Measurements from ENCODE around the gene FBXL3.
A peak's percentile ranks its signal among the peaks of the same experiment; 100 is the strongest.

The FBXL3 gene, protein sequence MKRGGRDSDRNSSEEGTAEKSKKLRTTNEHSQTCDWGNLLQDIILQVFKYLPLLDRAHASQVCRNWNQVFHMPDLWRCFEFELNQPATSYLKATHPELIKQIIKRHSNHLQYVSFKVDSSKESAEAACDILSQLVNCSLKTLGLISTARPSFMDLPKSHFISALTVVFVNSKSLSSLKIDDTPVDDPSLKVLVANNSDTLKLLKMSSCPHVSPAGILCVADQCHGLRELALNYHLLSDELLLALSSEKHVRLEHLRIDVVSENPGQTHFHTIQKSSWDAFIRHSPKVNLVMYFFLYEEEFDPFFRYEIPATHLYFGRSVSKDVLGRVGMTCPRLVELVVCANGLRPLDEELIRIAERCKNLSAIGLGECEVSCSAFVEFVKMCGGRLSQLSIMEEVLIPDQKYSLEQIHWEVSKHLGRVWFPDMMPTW

DNA sequence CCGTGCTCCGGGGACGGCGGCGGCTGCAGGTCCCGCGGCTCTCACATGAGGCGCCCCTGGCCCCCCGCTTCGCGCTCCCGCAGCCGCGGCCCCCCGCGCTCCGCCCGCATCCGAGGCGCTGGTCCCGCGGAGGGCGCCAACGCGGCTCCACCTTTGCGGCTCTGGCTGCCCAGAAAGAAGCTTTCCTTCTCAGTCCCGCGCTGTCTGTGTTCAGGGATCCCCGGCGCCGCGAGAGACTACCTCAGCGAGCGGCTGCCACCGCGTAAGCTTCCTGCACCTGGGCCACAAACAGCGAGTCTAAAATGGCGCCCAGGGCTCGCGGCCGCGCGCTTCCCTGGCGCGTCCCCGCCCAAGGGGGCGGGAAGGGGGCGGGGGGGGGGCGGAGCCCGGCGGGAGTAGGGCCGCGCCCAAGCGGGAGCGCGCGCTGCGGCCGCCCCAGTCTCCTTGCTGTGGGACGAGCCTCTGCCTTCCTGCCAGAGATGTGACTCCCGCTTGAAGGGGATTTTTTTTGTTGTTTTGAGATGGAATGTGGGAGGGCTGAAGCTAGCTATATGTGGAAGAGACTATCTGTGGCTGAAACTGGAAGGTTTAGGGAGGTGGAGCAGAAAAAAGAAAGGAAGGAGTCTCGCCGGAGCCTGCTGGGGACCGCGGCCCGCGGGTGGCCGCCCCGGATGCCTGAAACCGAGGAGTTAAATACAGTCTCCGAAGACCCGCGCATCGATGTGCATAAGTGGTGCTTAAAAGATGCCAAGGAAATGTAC, at the start of gene FBXL3:
TSS of gene FBXL3 (minus strand) at position 299 of the 761 bp plus-strand sequence. CDS start 5,299 bp downstream, outside the sequence.
- peak; percentile 54 to 72 (median 72) for DNase-seq (ENCODE audit: low read depth in 3 of 3, low spot score in 1 of 3)

DNA sequence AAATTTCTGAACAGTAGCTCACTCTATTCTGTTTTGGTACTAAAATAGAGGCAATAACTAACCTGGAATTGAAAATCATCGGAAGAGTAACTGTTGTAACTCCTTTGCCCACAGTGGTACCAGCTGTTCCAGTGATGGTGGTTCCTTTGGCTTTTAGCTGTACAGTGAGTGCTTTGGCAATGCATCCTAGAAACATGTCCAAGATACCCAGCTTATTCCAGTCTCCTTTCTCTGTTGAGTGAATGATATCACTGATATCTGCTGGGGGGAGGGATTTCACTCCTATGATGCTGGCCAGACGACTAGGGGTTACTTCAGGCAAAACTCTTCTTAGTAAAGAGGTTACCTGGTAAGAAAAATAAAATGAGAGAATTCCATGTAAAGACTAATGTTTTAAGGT, 40.6 kb upstream of the FBXL3 start:
- DNase-seq (ENCODE audit: low read depth in 3 of 3, low spot score in 1 of 3): no peak

DNA sequence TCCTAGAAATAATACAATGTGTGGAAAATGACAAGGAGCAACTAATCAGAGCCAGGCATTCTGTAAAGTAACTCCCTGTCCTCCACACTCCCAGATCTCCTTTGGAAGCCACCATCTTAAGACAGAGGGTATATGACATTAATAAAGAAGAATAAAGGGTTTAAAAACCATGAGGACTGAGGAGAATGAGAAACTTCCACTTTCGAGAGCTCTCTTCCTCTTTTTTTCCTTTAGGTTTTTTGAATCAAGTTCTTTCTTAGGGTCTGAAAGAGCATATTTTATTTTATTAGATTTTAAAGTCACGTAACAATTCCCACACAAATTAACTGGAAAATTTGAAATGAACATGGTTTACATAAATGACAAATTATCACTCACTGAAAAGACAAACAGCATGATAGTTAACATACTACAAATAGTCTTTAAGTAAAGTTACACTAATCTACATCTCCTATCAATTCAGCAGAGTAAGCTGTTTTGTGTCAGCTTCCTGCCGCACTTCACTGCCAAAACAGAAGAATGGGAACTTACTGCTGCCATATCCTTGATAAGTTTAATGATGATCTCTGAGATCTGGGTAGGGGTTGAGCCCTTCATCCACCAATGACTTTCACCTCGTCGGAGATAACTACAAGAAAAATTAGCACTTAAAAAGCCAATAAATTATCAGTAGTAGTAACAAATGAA, 38.6 kb upstream of the FBXL3 start:
- DNase-seq (ENCODE audit: low read depth in 3 of 3, low spot score in 1 of 3): no peak

DNA sequence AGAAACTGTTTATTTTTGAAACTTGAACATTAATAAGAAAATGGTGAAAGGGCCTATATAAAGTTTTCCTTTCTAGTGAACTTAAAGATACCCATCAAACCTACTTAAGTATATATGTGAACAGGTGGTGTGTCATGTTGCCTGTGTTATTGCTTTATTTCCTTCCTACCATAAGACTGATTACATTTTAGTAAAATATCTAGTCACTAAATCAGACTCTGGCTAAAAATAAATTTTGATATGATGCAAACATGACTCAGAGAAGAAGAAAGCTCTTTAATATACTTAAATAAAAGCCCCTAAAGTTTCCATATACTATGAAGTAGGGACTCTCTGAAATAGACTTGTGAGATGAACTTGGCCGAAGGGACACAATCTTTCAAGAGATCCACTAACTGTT, 35.1 kb upstream of the FBXL3 start:
- DNase-seq (ENCODE audit: low read depth in 3 of 3, low spot score in 1 of 3): no peak

DNA sequence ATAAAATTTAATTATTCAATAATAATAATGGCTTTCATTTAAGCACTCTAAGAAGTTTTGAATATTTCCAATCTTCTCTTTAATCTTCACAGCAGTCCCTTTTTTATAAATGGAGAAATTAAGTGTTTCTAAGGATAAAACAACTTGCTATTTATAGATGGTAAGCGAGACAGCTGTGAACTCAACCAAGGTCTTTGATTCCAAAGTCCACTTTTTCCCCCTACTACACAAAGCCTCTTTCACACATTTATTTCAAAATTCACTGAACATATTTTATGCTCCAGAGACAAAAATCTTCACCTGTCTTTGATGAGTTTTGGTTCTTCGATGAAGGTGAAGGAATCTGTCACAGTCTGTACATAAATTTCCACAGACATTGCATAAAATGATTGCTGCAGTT, 34.4 kb upstream of the FBXL3 start:
- no peak for DNase-seq (ENCODE audit: low read depth in 3 of 3, low spot score in 1 of 3)

DNA sequence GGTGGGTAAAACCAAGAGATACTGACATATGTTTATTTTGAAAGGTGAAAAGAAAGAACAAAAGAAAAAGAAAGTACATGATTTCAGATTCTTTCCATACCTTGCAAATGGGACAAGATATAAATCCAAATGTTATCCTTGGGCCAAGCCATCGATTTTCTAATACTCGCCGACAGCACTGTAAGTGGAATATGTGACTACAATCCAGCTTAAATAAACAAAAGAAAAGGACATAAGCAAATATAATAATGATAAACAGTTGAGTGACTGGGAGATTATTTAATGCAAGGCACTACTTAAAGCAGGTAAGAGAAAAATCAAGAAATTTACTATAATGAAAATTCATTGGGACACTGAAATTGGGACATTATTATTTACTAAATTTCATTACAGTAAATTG, 29.9 kb upstream of the FBXL3 start:
- no peak for DNase-seq (ENCODE audit: low read depth in 3 of 3, low spot score in 1 of 3)

DNA sequence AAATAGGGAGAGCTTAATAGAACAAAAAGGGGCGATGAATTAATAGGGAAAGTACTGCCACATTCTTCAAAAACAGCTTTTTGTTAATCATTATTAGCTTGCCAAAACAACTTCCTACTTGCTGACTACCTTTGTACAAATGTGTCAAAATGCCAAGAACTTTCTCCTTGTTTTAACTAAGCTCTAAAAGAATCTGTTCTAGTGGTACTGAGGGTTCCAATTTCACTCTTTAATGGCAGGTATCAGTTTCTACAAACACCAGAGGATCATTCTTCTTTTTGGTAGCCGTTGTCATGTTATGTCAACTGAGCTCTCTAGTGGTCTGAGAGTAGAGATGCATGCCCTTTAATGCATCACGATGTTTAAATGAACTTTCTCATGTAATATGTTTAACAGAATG, 29.4 kb upstream of the FBXL3 start:
- no peak for DNase-seq (ENCODE audit: low read depth in 3 of 3, low spot score in 1 of 3)

DNA sequence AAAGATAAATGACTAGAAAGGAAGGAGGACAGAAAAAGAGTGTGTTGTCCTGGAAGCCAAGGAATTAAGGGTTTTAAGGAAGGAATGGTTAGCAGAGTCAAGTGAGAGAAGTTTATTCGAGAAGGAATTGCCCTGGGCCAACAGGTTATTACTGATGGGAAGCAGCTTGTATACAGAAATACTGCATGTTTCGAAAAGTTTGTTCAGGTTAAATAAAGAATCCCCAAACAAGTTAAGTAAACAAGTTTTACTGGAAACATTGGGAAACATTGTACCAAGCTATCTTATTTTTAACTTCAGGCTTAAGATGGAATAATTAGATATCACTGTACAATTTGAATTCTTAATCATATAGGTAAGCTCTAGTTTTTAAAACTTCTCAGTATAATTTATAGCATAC, 28.2 kb upstream of the FBXL3 start:
- DNase-seq (ENCODE audit: low read depth in 3 of 3, low spot score in 1 of 3): no peak

DNA sequence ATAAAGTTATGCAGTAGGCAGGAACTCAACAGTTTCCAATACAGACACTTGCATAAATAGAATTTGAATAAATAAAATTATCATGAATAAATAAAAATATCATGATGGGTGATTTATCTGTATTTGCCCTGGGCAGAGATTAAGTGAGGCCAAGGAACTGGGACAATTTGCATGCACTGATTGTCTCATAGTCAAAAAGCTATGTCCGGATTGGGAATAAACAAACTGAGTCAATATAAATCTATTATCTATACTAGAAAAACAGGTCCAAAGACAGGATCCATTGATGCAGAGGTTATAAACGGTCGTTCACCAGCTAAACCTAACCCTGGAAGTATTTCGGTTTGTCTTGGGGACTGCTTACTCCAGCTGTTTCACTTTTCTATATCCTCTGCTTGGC, 26.2 kb upstream of the FBXL3 start:
- DNase-seq (ENCODE audit: low read depth in 3 of 3, low spot score in 1 of 3): no peak

DNA sequence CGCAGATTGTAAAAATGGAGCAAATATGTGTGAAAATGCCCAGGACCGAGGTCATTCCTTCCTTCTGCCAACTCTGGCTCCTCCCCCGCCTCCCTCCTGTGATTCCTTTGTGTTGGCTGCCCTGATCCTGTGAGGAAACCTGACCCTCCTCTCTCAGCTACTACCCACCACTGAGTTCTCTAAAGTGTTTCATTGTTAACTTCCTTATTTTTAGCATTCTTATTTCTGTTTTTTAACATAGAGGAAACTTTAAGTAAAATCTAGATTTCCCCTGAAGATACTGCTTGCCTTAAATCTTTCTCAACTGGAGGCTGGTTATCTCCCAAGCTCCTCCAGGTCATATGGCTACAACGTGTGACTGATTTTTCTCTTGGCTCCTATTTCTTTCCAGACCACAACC, 21.7 kb upstream of the FBXL3 start:
- DNase-seq (ENCODE audit: low read depth in 3 of 3, low spot score in 1 of 3): no peak

DNA sequence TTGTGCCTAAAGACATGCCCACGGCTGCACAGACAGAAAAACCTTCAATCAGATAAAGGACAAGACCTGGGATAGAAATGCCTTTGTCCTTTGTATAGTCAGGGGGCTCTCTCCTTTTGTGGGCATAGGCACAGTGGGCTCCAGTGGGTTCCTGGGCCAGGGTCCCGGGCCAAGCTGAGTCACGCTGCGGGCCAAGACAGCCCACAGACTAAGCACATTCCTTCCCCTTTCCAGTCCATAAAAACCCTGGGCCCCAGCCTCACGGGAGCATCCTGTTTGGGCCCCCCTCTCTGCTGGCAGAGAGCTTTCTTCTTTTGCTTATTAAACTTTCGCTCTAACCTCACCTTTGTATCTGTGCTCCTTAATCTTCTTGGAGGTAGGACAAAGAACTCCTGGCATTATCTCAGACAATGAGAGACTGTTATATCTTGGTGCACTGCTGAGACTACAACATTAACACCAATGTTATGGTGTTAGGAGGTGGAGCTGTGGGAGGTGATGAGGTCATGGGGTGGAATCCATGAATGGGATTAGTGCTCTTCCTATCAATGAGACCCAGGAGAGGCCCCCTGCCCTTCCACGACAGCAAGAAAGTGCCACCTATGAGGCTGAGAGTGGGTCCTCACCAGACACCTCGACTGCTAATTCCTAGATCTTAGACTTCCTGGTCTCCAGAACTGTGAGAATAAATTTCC, 20.8 kb upstream of the FBXL3 start:
- DNase-seq (ENCODE audit: low read depth in 3 of 3, low spot score in 1 of 3): no peak

DNA sequence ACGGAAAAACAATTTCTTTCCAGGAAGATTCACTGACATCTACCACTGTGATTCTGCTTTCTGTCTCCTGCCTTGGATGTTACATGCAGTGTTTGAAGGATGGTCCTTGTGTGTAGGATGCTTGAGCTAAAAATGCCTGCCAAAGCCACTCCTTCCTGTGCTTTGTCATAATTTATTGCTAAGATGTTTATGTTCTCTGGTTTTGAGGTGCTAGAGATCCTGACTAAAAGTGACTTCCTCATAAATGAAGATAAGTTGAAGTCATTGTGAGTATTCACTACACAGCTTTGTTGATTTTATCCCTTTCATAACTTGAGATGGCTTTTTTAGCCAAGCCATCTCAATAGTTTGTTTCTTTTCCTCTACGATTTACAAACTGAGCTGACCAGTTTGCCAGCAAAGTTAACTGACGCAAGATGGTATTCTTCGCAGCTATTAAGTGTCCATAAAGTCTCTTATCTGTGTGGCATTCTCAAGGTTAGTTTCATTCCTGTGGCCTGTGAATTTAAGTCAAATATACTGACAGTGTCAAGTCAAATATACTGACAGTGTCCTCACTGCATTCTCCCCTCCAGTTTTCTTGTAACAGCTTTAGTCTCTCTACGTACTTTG, 15.7 kb upstream of the FBXL3 start:
- DNase-seq (ENCODE audit: low read depth in 3 of 3, low spot score in 1 of 3): no peak

DNA sequence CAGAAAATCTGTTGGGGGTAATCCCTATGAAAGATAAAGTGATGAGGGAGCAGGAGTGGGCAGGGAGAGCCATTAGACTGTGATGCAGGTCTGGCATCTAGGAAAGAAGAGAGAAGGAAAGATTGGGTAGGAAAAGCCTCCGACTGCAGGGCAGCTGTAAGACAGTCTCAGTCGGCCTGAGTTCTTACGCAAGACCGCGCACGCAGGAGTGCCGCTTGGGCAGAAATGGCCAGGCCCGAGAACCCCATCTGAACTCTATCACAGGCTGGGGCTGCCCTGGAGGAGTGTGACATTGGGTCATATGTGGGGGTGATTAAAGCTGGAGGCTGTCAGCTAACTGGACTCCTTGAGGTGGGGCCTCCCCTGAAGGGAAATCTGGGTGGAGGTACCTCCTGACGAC, 13.9 kb upstream of the FBXL3 start:
- DNase-seq (ENCODE audit: low read depth in 3 of 3, low spot score in 1 of 3): no peak

DNA sequence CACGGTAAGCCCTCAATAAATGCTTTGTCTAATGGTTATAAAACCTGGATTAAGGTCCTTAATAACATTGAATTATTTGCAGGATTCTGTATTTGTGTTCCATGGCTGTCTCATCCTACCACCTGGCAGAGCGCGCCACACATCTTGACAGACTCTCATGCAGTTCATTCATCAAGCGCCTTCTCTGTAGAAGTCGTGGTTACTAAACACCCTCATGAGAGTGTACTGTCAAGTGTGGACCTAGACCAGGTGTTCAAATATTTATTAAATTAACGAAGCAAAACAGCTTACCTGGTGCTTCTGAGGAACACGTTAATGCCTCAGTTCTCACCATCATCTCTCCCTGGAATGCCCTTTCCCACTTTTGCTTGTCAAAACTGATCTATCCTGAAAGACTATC, 13.1 kb upstream of the FBXL3 start:
- no peak for DNase-seq (ENCODE audit: low read depth in 3 of 3, low spot score in 1 of 3)

DNA sequence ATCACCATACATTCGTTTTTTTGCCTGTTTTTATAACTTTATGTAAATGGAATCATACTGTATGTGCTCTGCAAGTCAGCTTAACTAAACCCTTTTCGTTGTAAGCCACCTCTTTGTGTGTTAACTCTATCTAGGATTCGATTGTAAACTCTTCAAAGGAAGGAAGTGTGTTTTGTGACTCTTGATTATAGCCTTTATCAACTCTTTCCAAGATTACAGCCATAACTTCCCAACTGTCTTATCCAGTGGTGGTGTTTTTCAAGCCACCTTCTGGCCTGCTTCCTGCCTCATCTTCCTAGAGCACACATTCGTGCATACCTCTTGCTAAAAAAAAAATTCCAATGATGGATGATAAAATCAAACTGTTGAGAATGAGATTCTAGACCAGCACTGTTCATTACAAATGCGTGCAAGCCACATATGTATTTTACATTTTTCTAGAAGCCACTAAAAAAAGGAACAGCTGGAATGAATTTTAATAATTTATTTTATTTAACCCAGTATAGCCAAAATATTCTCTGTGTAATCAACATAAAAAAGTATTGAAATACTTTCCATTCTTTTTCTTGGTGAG, 12.0 kb upstream of the FBXL3 start:
- no peak for DNase-seq (ENCODE audit: low read depth in 3 of 3, low spot score in 1 of 3)

DNA sequence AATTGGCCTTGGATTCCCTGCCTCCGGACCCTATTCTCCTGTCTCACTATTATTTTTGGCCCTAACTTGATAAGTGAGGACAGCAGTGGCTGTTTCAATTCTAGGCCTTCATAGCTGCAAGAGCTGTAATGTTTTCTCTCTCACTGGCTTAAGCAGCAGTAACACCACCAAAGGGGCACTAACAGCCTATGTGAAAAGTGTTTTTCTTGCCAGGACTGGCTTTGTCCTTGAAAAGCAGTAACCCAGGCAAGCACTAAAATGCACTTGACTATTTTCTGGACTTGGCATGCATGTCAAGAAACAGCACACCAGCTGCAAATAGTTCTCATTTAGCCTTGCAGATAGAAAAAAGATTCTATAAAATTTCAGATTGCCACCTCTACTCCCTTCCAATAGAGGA, 9.3 kb upstream of the FBXL3 start:
- no peak for DNase-seq (ENCODE audit: low read depth in 3 of 3, low spot score in 1 of 3)

DNA sequence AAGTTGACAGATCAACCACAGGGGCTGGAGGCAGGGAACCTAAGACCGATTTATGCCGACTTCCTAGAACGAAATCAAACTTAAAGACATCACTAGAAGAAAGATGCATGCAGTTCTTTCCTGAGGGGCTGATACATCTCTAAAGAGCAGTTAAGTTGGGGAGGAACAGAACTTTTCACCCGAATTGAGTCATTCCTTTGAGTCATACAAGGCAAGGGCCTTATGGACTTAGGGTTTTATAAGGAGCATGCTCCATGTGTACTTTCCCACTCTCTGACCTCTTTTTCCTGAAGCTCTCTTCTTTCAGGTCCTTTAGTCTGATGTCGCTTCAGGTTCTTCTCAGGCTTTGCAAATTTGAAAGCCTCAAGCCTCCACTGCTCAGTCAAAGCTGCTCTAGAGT, 7.9 kb upstream of the FBXL3 start:
- DNase-seq (ENCODE audit: low read depth in 3 of 3, low spot score in 1 of 3): no peak

DNA sequence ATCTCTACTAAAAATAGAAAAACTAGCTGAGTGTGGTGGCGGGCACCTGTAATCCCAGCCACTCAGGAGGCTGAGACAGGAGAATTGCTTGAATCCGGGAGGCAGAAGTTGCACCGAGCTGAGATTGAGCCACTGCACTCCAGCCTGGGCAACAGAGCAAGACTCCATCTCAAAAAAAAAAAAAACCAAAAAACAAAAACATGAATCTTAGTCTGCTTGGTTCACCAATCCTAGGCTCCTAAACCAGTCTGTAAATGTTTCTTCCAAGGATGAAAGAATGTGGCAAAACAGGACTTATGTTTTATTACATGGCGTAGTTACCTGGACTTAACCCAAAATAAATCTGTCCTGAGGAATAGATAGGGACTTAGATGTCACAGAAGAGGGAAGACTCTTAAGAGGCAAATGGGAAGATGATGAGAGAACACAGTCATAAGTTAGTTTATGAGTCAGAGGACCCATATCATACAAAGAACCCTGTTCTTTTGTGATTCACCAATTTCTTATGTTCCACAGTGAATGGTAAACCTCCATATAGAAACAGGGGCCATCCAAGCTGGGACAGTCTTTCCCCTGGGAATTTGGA, 6.9 kb upstream of the FBXL3 start:
- DNase-seq (ENCODE audit: low read depth in 3 of 3, low spot score in 1 of 3): no peak

DNA sequence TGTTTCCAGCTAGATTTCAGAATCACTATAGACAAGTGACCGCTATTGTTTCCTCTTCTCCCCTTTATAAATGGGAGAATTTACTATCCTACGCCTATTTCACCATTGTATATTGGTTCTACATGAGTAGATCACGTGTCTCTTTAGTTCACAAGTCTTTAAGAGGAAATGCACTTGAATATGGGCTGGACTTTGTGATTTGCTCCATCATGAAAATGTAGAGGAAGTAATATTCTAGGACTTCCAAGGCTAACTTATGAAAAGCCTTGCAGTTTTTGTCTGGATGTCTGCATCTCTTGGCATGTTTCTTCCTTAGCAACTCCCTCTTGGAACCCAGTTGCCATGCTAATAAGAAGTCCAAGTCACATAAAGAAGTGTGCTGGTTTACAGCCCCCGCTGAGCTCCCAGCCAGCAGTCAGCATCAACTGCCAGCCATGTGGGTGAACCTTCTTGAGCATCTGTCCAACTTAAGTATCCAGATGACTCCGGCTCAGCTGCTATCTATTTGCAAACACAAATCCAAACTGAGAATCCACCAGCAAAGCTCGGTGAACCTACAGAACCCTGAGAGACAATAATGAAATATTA, 4.8 kb upstream of the FBXL3 start:
- DNase-seq (ENCODE audit: low read depth in 3 of 3, low spot score in 1 of 3): no peak

DNA sequence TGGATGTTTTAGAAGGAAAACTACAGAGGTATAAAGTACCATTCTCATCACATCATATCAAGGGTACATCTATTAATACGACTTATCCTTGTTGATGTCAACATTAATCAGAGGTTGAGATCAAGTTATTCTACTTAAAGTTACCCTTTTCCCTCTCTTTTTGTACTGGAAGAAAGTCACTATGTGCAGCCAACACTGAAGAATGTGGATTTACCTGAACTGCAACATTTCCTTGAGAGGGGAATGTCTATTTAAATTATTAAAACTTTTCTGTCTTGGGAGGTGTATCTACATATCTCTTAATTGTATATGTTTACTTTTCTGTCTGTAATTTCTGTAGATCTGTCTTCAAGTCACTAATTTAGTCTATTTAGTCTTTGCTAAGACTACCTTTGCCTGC, 2.5 kb upstream of the FBXL3 start:
- no peak for DNase-seq (ENCODE audit: low read depth in 3 of 3, low spot score in 1 of 3)

Measured in stimulated activated CD4-positive, alpha-beta T cell treated with anti-CD3 and anti-CD28 coated beads, TNF-alpha, amount 100 ng/mL, for 1 hour (primary cell).